Measurements from ENCODE around the gene S100A12.

Gene S100A12

DNA sequence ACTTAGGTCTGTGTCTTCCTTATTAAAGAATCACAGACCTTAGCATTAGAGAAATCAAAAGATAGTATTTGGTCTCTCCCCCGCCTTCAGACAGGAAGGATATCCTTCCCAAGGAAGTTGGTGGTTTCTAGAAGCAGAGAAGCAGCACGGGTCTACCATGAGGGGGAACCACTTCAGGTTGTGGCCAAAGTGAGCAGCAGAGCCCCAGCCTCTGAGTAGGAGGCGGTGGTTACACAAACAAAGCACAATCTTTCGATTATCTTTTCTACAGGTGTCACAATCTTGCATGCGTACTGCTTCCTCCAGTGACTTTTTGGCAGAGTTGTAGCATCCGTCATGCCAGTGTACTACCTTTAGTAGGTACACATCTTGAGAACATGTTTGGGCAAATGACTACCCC is 35.6 kb downstream of the S100A12 start:
- TF ChIP-seq, protein P1, sequence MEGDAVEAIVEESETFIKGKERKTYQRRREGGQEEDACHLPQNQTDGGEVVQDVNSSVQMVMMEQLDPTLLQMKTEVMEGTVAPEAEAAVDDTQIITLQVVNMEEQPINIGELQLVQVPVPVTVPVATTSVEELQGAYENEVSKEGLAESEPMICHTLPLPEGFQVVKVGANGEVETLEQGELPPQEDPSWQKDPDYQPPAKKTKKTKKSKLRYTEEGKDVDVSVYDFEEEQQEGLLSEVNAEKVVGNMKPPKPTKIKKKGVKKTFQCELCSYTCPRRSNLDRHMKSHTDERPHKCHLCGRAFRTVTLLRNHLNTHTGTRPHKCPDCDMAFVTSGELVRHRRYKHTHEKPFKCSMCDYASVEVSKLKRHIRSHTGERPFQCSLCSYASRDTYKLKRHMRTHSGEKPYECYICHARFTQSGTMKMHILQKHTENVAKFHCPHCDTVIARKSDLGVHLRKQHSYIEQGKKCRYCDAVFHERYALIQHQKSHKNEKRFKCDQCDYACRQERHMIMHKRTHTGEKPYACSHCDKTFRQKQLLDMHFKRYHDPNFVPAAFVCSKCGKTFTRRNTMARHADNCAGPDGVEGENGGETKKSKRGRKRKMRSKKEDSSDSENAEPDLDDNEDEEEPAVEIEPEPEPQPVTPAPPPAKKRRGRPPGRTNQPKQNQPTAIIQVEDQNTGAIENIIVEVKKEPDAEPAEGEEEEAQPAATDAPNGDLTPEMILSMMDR (conservative IDR thresholded peaks at IDR 0.05): no peak
- H3K27ac ChIP-seq: no peak overlapping the region

DNA sequence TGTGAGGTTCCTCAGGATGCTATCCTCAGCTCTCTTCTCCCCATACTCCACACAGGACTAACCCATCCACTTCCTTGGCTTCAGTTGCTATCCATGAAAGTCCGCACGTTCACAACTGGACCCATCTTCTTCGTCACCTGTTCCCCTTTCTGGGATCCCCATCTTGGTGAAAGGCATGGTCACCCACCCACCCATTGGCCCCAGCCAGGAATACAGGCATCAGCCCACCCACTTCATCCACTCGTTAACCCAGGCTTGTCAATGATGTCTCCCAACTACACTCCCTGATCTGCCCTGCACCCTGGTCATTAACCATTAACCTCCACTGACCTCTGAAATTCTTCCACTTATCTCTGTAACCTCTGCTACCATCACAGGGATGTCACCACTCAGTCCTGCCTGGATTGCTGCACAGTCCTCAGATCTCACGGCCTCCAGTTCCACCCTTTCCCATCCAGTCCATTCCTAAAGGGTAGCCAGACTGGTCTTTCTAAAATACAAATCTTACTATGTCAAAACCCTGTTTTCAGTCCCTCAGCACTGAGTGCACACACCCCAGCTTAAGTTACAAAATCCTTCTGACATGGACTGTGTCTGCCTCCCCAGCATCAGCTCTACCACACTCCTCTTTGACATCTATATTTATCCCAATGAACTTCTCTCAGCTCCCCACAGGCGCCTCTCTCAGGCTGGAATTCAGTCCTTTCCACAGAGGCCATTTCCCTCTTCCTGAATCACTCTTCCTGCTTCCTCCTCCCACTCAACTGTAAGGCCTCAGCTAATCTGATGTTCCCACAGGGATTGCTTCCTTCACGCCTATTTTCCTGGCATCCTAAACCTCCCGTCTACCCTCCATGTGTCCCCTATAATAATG is 37.2 kb downstream of the S100A12 start:
- no peak overlapping the region for H3K27ac ChIP-seq
- TF ChIP-seq, protein P1 (conservative IDR thresholded peaks at IDR 0.05): no peak

DNA sequence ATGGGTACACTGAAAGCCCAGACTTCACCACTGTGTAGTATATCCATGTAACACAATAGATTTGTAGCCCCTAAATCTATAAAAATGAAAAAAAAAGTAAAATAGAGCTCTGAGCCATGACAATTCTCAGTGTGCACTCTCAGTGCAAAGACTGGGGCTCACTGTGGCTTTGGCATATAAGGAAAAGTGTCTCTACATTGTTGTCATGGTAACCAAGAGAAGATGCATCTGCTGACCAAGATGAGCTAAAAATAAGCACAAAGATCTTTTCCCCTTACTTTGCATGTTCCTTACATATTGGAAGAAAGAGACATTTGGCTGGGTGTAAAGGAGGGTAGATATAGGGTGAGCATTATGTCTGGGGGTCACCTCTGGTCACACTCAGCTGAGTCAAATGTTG is 38.8 kb downstream of the S100A12 start:
- no peak overlapping the region for H3K27ac ChIP-seq
- TF ChIP-seq, protein P1 (conservative IDR thresholded peaks at IDR 0.05): no peak

DNA sequence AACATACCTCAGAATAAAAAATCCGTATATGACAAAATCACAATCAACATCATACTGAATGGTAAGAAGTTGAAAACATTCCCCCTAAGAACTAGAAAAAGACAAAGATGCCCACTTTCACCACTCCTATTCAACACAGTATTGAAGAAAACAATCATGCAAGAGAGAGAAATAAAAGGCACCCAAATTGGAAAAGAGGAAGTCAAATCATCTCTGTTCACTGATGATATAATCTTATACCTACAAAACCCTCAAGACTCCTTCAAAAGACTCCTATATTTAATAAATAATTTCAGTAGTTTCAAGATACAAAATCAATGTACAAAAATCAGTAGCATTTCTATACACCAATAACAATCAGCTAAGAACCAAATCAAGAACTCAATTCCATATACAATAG is 41.5 kb downstream of the S100A12 start:
- TF ChIP-seq, protein P1 (conservative IDR thresholded peaks at IDR 0.05): no peak

DNA sequence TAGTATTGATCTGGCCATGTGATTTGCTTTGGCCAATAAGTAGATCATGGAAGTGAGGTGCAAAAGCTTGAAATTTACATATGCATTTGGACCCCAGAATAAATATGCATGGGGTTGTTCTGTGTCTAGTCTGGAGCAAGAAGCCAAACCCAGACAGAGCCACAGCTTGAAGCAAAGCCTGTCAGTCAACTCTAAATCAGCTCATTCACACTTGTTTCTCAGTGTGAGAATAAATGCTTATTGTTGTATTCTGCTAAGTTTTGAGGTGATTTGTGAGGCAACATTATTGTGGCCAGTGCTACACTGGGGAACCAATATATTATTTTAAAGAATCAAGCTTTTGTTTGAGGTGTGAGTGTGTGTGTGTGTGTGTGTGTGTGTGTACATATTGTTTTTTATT is 50.5 kb downstream of the S100A12 start:
- TF ChIP-seq, protein P1 (conservative IDR thresholded peaks at IDR 0.05): no peak
- H3K27ac ChIP-seq: no peak overlapping the region

More for the DNA sequence above, 41.5 kb downstream of the S100A12 start:
- no peak overlapping the region for H3K27ac ChIP-seq

Measured in VCaP (cell line).